Lung (tissue), 12 donors: Measurements from ENCODE around the gene SOX13. TPM values are rescaled to one million over a fixed set of nuclear protein-coding genes. Genes with fewer than 3 reads are reported as not detected.
A peak's percentile ranks its signal among the peaks of the same experiment; 100 is the strongest.

ENCODE experiments used
- ATAC-seq: fragments of 200-7000 bp; cut with Tn5 transposase; one replicate; pipeline ENCODE4 v1.9.1; 2020; ENCODE audit warnings: moderate number of reproducible peaks; ENCODE audit not compliant: insufficient read depth, low FRiP score
- DNase-seq, 3 donors: peaks; one replicate each; pipeline ENCODE4 v3.0.0-alpha.2; 2013 to 2017
- H3K27ac ChIP-seq, 2 donors: one replicate each; pipeline ENCODE4 v1.5.1; 2013; ENCODE audit warnings: mild to moderate bottlenecking in 2 of 2, moderate library complexity in 2 of 2, control low read depth in 1 of 2, inconsistent platforms in 1 of 2, low read depth in 1 of 2, low read length in 1 of 2
- H3K27me3 ChIP-seq, 3 donors: one replicate each; pipeline ENCODE4 v1.5.1; 2013; ENCODE audit warnings: low read length in 2 of 3; ENCODE audit not compliant: control insufficient read depth in 3 of 3, insufficient read depth in 3 of 3
- H3K36me3 ChIP-seq, 4 donors: one replicate each; pipeline ENCODE4 v1.5.1; 2013; ENCODE audit warnings: low read length in 4 of 4, mild to moderate bottlenecking in 1 of 4, moderate library complexity in 1 of 4; ENCODE audit not compliant: control insufficient read depth in 4 of 4, insufficient read depth in 4 of 4
- H3K4me1 ChIP-seq, 5 donors: one replicate each; pipeline ENCODE4 v1.5.1; 2013; ENCODE audit warnings: low read length in 5 of 5, mild to moderate bottlenecking in 2 of 5, moderate library complexity in 1 of 5; ENCODE audit not compliant: control insufficient read depth in 5 of 5, insufficient read depth in 5 of 5
- H3K4me3 ChIP-seq: one replicate; pipeline ENCODE4 v1.5.1; 2013; ENCODE audit warnings: mild to moderate bottlenecking, control low read depth, moderate library complexity
- H3K9ac ChIP-seq, 2 donors: one replicate each; pipeline ENCODE4 v1.5.1; 2013; ENCODE audit warnings: low read length in 2 of 2, control low read depth in 1 of 2; ENCODE audit not compliant: insufficient read depth in 1 of 2
- H3K9me3 ChIP-seq, 4 donors: one replicate each; pipeline ENCODE4 v1.5.1; 2013; ENCODE audit warnings: low read length in 3 of 4, mild to moderate bottlenecking in 1 of 4, moderate library complexity in 1 of 4; ENCODE audit not compliant: control insufficient read depth in 4 of 4, insufficient read depth in 3 of 4
- CTCF ChIP-seq: IDR thresholded peaks from 2 replicates; pipeline ENCODE4 v1.5.1; 2012; ENCODE audit warnings: mild to moderate bottlenecking; ENCODE audit errors: control extremely low read depth, extremely low read depth
- WGBS, 2 donors: extraction: QIAGEN DNeasy Blood & Tissue Kit; methylation state at CpG; one replicate each; pipeline ENCODE4 v1.1.7; 2013; 5-methylcytosine and 5-hydroxymethylcytosine counted together
- polyA plus RNA-seq, 2 donors: library from polyadenylated mRNA; stranded (reverse); fragments of 200-250 nt; gene quantifications; one replicate each; pipeline ENCODE4 v1.2.1, GENCODE V29; 2013
- total RNA-seq, 2 donors: library from RNA; depleted of rRNA in 1 of 2; stranded (reverse); fragments of >200 nt in 1 of 2; gene quantifications; one replicate each; pipeline ENCODE4 v1.2.1, GENCODE V29; 2014 to 2021
- donor health status: control.
- donor health status: control.
- donor health status: Bipolar disorder and iron deficiency.
- donor health status: healthy.
- donor health status: DM: yes; HTN: yes; CAD: no.

The SOX13 gene
- total and polyA plus RNA-seq, 4 donors = 14.7 to 52.6 (median 30.3) TPM

DNA sequence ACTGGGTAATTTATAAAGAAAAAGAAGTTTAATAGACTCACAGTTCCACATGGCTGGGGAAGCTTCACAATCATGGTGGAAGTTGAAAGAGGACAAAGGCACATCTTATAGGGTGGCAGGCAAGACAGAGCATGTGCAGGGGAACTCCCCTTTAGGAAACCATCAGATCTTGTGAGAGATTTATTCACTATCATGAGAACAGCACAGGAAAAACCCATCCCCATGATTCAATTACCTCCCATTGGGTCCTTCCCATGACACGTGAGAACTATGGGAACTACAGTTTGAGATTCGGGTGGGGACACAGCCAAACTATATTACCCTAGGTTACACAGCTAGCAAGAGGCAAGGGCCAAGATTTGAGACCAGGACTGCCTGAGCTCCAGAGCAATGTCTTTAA lies 30.4 kb upstream of the SOX13 start:
- H3K36me3 ChIP-seq = no peaks in the 10 kb centered on the region
- H3K9me3 ChIP-seq = peaks cover 0 to 1% (median 0%) of the 10 kb centered on the region in 4 donors
- no peak for TF ChIP-seq CTCF
- H3K27ac ChIP-seq = peak overlapping the region in 1 of 2 donors; percentile 7
- peaks cover 0 to 8% (median 0%) of the 10 kb centered on the region in 5 donors for H3K4me1 ChIP-seq
- H3K4me3 ChIP-seq = no peak overlapping the region
- no peak for DNase-seq
- H3K27me3 ChIP-seq = no peaks in the 10 kb centered on the region
- ATAC-seq = no peak
- no peak overlapping the region for H3K9ac ChIP-seq
- 92 to 96% methylated on average over 2 of the region's 2 CpGs for WGBS, 2 donors

GRCh38 chr1:204043680-204044079 lies 29.2 kb upstream of the SOX13 start:
- H3K36me3 ChIP-seq = no peaks in the 10 kb centered on the region
- H3K27me3 ChIP-seq = no peaks in the 10 kb centered on the region
- peaks cover 0 to 8% (median 0%) of the 10 kb centered on the region in 5 donors for H3K4me1 ChIP-seq
- ATAC-seq (no peak), DNase-seq (peak in 1 of 3 donors; percentile 5)
- no peak for TF ChIP-seq CTCF
- no peak overlapping the region for H3K4me3 ChIP-seq
- WGBS, 2 donors = 75 to 90% methylated on average over 8 of the region's 8 CpGs
- peaks cover 0 to 1% (median 0%) of the 10 kb centered on the region in 4 donors for H3K9me3 ChIP-seq
- H3K9ac ChIP-seq = no peak overlapping the region
- no peak overlapping the region for H3K27ac ChIP-seq

DNA sequence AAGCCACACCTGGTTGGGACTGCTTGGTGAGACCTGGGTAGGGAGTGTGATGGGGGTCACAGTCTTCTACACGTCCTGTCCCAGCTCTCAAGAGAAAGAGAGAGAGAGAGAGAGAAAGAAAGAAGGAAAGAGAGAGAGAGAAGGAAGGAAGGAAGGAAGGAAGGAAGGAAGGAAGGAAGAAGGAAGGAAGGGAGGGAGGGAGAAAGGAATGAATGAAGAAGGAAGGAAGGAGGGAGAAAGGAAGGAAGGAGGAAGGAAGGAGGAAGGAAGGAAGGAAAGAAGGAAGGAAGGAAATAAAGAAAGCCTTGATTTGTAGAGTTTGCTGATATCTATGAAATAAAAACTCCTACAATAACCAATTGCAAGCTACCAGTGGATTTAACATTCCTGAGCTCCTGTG lies 28.5 kb upstream of the SOX13 start:
- WGBS, 2 donors = 57 to 67% methylated on average over 1 of the region's 1 CpG
- no peak for DNase-seq
- Histone ChIP-seq H3K9me3 (peaks cover 0 to 1% (median 0%) of the 10 kb centered on the region in 4 donors), H3K4me3 (no peak overlapping the region), H3K27me3 (no peaks in the 10 kb centered on the region), H3K9ac (no peak overlapping the region), H3K27ac (peak overlapping the region in 1 of 2 donors; percentile 37), H3K4me1 (peaks cover 0 to 8% (median 0%) of the 10 kb centered on the region in 5 donors), H3K36me3 (no peaks in the 10 kb centered on the region)
- TF ChIP-seq CTCF = no peak
- ATAC-seq = no peak

DNA sequence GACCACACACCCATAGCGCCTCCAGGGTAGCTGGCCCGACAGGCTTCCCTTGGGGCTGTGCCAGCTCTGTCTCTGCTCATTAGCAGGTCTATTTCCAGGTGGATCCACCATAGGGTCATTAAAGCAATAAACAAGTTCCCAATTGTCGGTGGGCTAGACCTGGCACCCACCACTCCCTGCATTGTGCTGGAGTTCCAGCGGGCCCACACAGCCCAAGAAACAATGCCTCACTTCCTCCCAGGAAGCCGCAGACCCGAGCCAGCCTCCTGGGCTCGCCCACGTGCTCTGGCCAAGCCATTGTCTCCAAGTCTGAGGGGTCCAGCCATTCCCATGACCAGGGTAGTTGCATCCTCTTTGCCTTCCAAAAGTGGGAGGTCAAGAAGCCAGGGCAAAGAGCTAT lies 27.5 kb upstream of the SOX13 start:
- no peak for ATAC-seq

More for the DNA sequence above, 27.5 kb upstream of the SOX13 start:
- Histone ChIP-seq H3K9me3 (peaks cover 0 to 1% (median 0%) of the 10 kb centered on the region in 4 donors), H3K4me3 (no peak overlapping the region), H3K9ac (no peak overlapping the region), H3K27ac (peak overlapping the region in 1 of 2 donors; percentile 2), H3K27me3 (no peaks in the 10 kb centered on the region), H3K36me3 (no peaks in the 10 kb centered on the region), H3K4me1 (peaks cover 0 to 8% (median 0%) of the 10 kb centered on the region in 5 donors)
- 62 to 68% methylated on average over 8 of the region's 8 CpGs for WGBS, 2 donors
- TF ChIP-seq CTCF = no peak
- peak in 1 of 3 donors; percentile 16 for DNase-seq
